Measurements from ENCODE around the gene MARK1. TPM values are rescaled to one million over a fixed set of nuclear protein-coding genes. Genes with fewer than 3 reads are reported as not detected.

MARK1 gene
- total RNA-seq, 1 experiment from 2014 or later = 0.05 TPM

GRCh38 chr1:220677251-220677650, 149.3 kb downstream of the MARK1 start:
- ChIA-PET POLR2A (no interaction called here), CTCF (no interaction called here)
- no peak overlapping the region for H3K4me3 ChIP-seq (ENCODE audit: low read depth, low read length)
- peaks cover 8% of the 10 kb centered on the region for H3K27me3 Mint-ChIP-seq (ENCODE audit: insufficient read depth, unreplicated experiment)
- H3K36me3 Mint-ChIP-seq (ENCODE audit: insufficient read depth, unreplicated experiment) = no peaks in the 10 kb centered on the region
- H3K9me3 ChIP-seq = no peaks in the 10 kb centered on the region
- DNase-seq = no peak
- H3K9me3 Mint-ChIP-seq (ENCODE audit: unreplicated experiment) = no peaks in the 10 kb centered on the region
- H3K36me3 ChIP-seq (ENCODE audit: control insufficient read depth, insufficient read depth, low read length) = no peaks in the 10 kb centered on the region
- intact Hi-C loops (cut with micrococcal nuclease; ENCODE audit: unreplicated experiment) = no loop called here
- H3K4me1 Mint-ChIP-seq (ENCODE audit: low read depth, unreplicated experiment) = no peaks in the 10 kb centered on the region
- no peak overlapping the region for H3K27ac Mint-ChIP-seq (ENCODE audit: unreplicated experiment)
- no peaks in the 10 kb centered on the region for H3K4me1 ChIP-seq
- no peak overlapping the region for H3K4me3 Mint-ChIP-seq (ENCODE audit: unreplicated experiment)
- no peaks in the 10 kb centered on the region for H3K27me3 ChIP-seq (replicated peaks; ENCODE audit: control insufficient read depth, insufficient read depth, low read length)
- TF ChIP-seq, protein P1, sequence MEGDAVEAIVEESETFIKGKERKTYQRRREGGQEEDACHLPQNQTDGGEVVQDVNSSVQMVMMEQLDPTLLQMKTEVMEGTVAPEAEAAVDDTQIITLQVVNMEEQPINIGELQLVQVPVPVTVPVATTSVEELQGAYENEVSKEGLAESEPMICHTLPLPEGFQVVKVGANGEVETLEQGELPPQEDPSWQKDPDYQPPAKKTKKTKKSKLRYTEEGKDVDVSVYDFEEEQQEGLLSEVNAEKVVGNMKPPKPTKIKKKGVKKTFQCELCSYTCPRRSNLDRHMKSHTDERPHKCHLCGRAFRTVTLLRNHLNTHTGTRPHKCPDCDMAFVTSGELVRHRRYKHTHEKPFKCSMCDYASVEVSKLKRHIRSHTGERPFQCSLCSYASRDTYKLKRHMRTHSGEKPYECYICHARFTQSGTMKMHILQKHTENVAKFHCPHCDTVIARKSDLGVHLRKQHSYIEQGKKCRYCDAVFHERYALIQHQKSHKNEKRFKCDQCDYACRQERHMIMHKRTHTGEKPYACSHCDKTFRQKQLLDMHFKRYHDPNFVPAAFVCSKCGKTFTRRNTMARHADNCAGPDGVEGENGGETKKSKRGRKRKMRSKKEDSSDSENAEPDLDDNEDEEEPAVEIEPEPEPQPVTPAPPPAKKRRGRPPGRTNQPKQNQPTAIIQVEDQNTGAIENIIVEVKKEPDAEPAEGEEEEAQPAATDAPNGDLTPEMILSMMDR (IDR thresholded peaks at IDR 0.05; ENCODE audit: insufficient read depth in 1 of 2, low read depth in 1 of 2, low read length in 1 of 2, severe bottlenecking in 1 of 2, unreplicated experiment in 1 of 2) = no peak
- BruUV-seq (replicated peaks) = no TSS peak

GRCh38 chr1:220680085-220680687, 152.2 kb downstream of the MARK1 start:
- Mint-ChIP-seq H3K4me1 (ENCODE audit: low read depth, unreplicated experiment) (no peaks in the 10 kb centered on the region), H3K27me3 (ENCODE audit: insufficient read depth, unreplicated experiment) (peaks cover 4% of the 10 kb centered on the region), H3K9me3 (ENCODE audit: unreplicated experiment) (no peaks in the 10 kb centered on the region), H3K4me3 (ENCODE audit: unreplicated experiment) (no peak overlapping the region), H3K36me3 (ENCODE audit: insufficient read depth, unreplicated experiment) (no peaks in the 10 kb centered on the region), H3K27ac (ENCODE audit: unreplicated experiment) (no peak overlapping the region)
- DNase-seq = peak in 1 of 2 experiments; percentile 59
- no TSS peak for BruUV-seq (replicated peaks)
- no peaks in the 10 kb centered on the region for H3K4me1 ChIP-seq
- H3K27me3 ChIP-seq (replicated peaks; ENCODE audit: control insufficient read depth, insufficient read depth, low read length) = no peaks in the 10 kb centered on the region
- intact Hi-C loops (cut with micrococcal nuclease; ENCODE audit: unreplicated experiment) = loop anchor here (1.0 kb wide), 3 partner anchors 53 to 399 kb away; no protein-coding TSS in a partner anchor
- TF ChIP-seq, protein P1 (IDR thresholded peaks at IDR 0.05; ENCODE audit: insufficient read depth in 1 of 2, low read depth in 1 of 2, low read length in 1 of 2, severe bottlenecking in 1 of 2, unreplicated experiment in 1 of 2) = peak; percentile 77 to 90
- ChIA-PET CTCF (interaction anchor here (0.6 to 0.9 kb wide), 3 partner anchors 53 to 690 kb away, joined by 3 to 7 read pairs (median 7); no protein-coding TSS in a partner anchor), POLR2A (no interaction called here)
- H3K36me3 ChIP-seq (ENCODE audit: control insufficient read depth, insufficient read depth, low read length) = no peaks in the 10 kb centered on the region
- no peaks in the 10 kb centered on the region for H3K9me3 ChIP-seq
- no peak overlapping the region for H3K4me3 ChIP-seq (ENCODE audit: low read depth, low read length)

GRCh38 chr1:220681220-220681880, 153.4 kb downstream of the MARK1 start:
- no peak overlapping the region for H3K27ac Mint-ChIP-seq (ENCODE audit: unreplicated experiment)
- POLR2A ChIA-PET = no interaction called here
- no peaks in the 10 kb centered on the region for H3K4me1 Mint-ChIP-seq (ENCODE audit: low read depth, unreplicated experiment)
- no peaks in the 10 kb centered on the region for H3K36me3 Mint-ChIP-seq (ENCODE audit: insufficient read depth, unreplicated experiment)
- CTCF ChIA-PET = interaction anchor here (1.2 to 1.3 kb wide), 2 partner anchors 52 to 95 kb away, joined by 4 to 9 read pairs; no protein-coding TSS in a partner anchor
- H3K4me3 ChIP-seq (ENCODE audit: low read depth, low read length) = no peak overlapping the region
- no peak overlapping the region for H3K4me3 Mint-ChIP-seq (ENCODE audit: unreplicated experiment)
- H3K9me3 Mint-ChIP-seq (ENCODE audit: unreplicated experiment) = no peaks in the 10 kb centered on the region
- no peaks in the 10 kb centered on the region for H3K36me3 ChIP-seq (ENCODE audit: control insufficient read depth, insufficient read depth, low read length)
- no peaks in the 10 kb centered on the region for H3K27me3 ChIP-seq (replicated peaks; ENCODE audit: control insufficient read depth, insufficient read depth, low read length)
- intact Hi-C loops (cut with micrococcal nuclease; ENCODE audit: unreplicated experiment) = no loop called here
- no peaks in the 10 kb centered on the region for H3K4me1 ChIP-seq
- H3K9me3 ChIP-seq = no peaks in the 10 kb centered on the region
- no peak for DNase-seq
- H3K27me3 Mint-ChIP-seq (ENCODE audit: insufficient read depth, unreplicated experiment) = peaks cover 4% of the 10 kb centered on the region
- no TSS peak for BruUV-seq (replicated peaks)
- TF ChIP-seq, protein P1 (IDR thresholded peaks at IDR 0.05; ENCODE audit: insufficient read depth in 1 of 2, low read depth in 1 of 2, low read length in 1 of 2, severe bottlenecking in 1 of 2, unreplicated experiment in 1 of 2) = no peak

Measured in Caco-2 (cell line).